OCI-LY3 (cell line): ENCODE results near the gene ITGAE.

Experiments
- EZH2phosphoT487 ChIP-seq: fragments of 200-600 bp; shearing (Covaris generic); IDR thresholded peaks from 2 replicates; pipeline ENCODE4 v1.6.1; 2018; ENCODE audit warnings: antibody characterized with exemption, mixed run types, low read depth
- TF ChIP-seq, protein P1 (sequence below): fragments of 200-600, 300-600 bp; sonication (generic); IDR thresholded peaks from 2 replicates; pipeline ENCODE4 v1.5.1; 2014; ENCODE audit warnings: antibody characterized with exemption, low read length, low read depth

DNA sequence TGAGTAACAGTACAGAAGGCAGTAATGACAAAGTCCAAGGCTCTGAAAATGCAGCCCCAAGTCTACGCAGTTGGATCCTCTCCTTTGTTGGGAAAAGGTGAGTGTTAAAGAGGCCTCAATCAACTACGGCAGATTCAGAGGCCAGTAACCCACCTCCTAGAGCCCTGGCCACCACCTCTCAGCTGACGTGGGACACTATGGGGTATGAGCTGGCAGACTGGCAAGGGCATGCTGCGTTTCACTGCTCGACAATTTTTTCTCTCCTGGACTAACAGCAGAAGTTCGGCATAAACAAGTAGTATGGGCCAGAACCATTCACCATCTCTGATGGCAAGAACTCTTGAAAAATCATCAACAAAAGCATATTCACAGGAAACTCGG is 27.9 kb upstream of the ITGAE start:
- TF ChIP-seq, protein P1, sequence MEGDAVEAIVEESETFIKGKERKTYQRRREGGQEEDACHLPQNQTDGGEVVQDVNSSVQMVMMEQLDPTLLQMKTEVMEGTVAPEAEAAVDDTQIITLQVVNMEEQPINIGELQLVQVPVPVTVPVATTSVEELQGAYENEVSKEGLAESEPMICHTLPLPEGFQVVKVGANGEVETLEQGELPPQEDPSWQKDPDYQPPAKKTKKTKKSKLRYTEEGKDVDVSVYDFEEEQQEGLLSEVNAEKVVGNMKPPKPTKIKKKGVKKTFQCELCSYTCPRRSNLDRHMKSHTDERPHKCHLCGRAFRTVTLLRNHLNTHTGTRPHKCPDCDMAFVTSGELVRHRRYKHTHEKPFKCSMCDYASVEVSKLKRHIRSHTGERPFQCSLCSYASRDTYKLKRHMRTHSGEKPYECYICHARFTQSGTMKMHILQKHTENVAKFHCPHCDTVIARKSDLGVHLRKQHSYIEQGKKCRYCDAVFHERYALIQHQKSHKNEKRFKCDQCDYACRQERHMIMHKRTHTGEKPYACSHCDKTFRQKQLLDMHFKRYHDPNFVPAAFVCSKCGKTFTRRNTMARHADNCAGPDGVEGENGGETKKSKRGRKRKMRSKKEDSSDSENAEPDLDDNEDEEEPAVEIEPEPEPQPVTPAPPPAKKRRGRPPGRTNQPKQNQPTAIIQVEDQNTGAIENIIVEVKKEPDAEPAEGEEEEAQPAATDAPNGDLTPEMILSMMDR, result no peak
- TF ChIP-seq EZH2phosphoT487, result no peak
